ENCODE measurements around the gene CYP51A1. TPM values are rescaled to one million over a fixed set of nuclear protein-coding genes. Genes with fewer than 3 reads are reported as not detected.

The CYP51A1 gene
- polyA plus RNA-seq, 3 donors: 5.9 to 32.4 (median 27.4) TPM

DNA sequence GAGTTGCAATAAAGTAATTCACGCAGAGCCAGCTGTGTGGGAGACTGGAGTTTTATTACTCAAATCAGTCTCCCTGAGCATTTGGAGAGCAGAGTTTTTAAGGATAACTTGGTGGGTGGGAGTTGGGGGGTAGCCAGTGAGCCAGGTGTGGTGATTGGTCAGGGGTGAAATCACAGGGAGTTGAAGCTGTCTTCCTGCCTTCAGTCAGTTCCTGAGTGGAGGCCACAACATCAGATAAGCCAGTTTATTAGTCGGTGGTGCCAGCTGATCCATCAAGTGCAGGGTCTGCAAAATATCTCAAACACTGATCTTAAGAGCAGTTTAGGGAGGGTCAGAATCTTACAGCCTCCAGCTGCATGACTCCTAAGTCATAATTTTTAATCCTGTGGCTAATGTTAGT is 3.3 kb upstream of the CYP51A1 start:
- H3K4me3 Mint-ChIP-seq: no peak overlapping the region

DNA sequence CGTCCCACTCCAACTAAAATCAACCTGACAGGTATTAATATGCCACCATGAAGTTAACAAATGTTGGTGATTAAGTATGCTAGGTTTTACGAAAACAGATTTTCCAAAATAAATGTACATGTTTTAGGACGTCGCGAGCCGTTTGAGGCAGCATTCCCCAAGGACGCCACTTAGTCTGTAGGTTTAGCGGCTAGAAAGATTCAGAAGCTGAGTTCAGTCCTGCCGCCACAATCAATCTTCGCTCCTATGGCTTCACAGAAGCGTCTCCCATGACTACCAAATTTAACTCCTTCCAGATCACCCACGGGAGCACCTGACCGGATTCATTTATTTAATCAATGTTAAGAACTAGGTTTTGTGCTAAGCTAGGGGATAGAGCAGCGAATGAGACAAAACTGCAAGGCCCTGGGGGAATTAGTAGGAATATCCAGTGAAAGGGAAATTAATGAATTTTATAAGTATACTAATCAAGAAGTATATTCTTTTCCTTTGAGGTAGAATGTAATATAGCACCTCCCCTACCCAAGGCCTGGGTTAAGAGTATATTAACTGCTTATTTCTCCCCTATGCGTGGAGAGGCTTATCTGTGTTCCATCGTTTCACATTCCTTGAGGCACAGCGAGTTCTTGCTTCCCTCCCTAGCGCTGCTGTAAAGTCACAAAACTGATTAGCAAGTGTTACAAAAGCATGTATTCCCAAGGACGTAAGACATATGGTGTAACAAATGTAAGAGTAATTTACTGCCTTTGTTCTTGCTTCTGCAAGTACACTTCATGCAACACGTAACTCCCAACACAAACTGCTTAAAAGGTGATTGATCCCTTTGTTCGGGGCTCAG is 994 bp upstream of the CYP51A1 start:
- peaks cover 13% of the 10 kb centered on the region for H3K79me2 ChIP-seq (ENCODE audit: insufficient read depth, low read length)
- DNase-seq: no peak
- no peaks in the 10 kb centered on the region for H4K20me1 ChIP-seq (ENCODE audit: insufficient read depth, low read length)
- peaks cover 12 to 22% of the 10 kb centered on the region in 2 donors for H3K4me1 ChIP-seq (ENCODE audit: control insufficient read depth in 1 of 2, insufficient read depth in 2 of 2, low read length in 2 of 2)
- 14% methylated on average over 7 of the region's 21 CpGs for WGBS (ENCODE audit: insufficient coverage)
- H3K27me3 ChIP-seq (ENCODE audit: control insufficient read depth in 2 of 2, insufficient read depth in 2 of 2, low read length in 2 of 2): no peaks in the 10 kb centered on the region
- peaks cover 5 to 8% of the 10 kb centered on the region in 2 donors for H3K36me3 Mint-ChIP-seq
- peak overlapping the region; percentile 95 to 100 (median 100) for H3K27ac Mint-ChIP-seq
- intact Hi-C loops (cut with micrococcal nuclease): loop anchor here (10.0 kb wide), 2 partner anchors 110 to 310 kb away; partner anchors contain the start of genes ANKIB1 (in 2 of the 2), KRIT1 (in 2 of the 2) and GATAD1 (in 1 of the 2)
- peaks cover 0 to 8% (median 0%) of the 10 kb centered on the region in 7 donors for H3K9me3 Mint-ChIP-seq
- TF ChIP-seq, protein P1, sequence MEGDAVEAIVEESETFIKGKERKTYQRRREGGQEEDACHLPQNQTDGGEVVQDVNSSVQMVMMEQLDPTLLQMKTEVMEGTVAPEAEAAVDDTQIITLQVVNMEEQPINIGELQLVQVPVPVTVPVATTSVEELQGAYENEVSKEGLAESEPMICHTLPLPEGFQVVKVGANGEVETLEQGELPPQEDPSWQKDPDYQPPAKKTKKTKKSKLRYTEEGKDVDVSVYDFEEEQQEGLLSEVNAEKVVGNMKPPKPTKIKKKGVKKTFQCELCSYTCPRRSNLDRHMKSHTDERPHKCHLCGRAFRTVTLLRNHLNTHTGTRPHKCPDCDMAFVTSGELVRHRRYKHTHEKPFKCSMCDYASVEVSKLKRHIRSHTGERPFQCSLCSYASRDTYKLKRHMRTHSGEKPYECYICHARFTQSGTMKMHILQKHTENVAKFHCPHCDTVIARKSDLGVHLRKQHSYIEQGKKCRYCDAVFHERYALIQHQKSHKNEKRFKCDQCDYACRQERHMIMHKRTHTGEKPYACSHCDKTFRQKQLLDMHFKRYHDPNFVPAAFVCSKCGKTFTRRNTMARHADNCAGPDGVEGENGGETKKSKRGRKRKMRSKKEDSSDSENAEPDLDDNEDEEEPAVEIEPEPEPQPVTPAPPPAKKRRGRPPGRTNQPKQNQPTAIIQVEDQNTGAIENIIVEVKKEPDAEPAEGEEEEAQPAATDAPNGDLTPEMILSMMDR (IDR thresholded peaks at IDR 0.05): no peak
- peaks cover 0 to 8% (median 1%) of the 10 kb centered on the region in 3 donors for H3K27me3 Mint-ChIP-seq (ENCODE audit: low read depth in 3 of 3)
- H3K4me3 ChIP-seq (replicated peaks in 1 of 3; ENCODE audit: low read depth in 2 of 3, low read length in 3 of 3): peak overlapping the region; percentile 87 to 98 (median 90)
- H3K27ac ChIP-seq (ENCODE audit: low read depth in 1 of 2, low read length in 2 of 2): peak overlapping the region; percentile 86 to 93
- H3K4me2 ChIP-seq (replicated peaks; ENCODE audit: extremely low read depth, low read length, poor library complexity, severe bottlenecking): peak overlapping the region; percentile 85
- no peaks in the 10 kb centered on the region for H3K36me3 ChIP-seq (replicated peaks in 1 of 2; ENCODE audit: control insufficient read depth in 1 of 2, insufficient read depth in 2 of 2, low read length in 2 of 2)
- peak overlapping the region; percentile 81 for H3K9ac ChIP-seq (ENCODE audit: insufficient read depth, low read length, poor library complexity, severe bottlenecking)
- H3K4me1 Mint-ChIP-seq: peaks cover 23% of the 10 kb centered on the region
- H3K9me3 ChIP-seq (replicated peaks in 1 of 2; ENCODE audit: control insufficient read depth in 1 of 2, insufficient read depth in 1 of 2, low read length in 2 of 2): no peaks in the 10 kb centered on the region
- H3K4me3 Mint-ChIP-seq: peak overlapping the region; percentile 96 to 99
- peak overlapping the region; percentile 96 for H2AFZ ChIP-seq (ENCODE audit: insufficient read depth, low read depth, low read length, poor library complexity, severe bottlenecking)

More for the DNA sequence above, 3.3 kb upstream of the CYP51A1 start:
- intact Hi-C loops (cut with micrococcal nuclease): loop anchor here (10.0 kb wide), 2 partner anchors 107 to 307 kb away; partner anchors contain the start of genes ANKIB1 (in 2 of the 2), KRIT1 (in 2 of the 2) and GATAD1 (in 1 of the 2)
- H3K27ac Mint-ChIP-seq: peak overlapping the region in 1 of 7 donors; percentile 9
- H3K4me3 ChIP-seq (replicated peaks in 1 of 3; ENCODE audit: low read depth in 2 of 3, low read length in 3 of 3): no peak overlapping the region
- H3K4me1 Mint-ChIP-seq: peaks cover 16% of the 10 kb centered on the region
- no peaks in the 10 kb centered on the region for H3K9me3 ChIP-seq (replicated peaks in 1 of 2; ENCODE audit: control insufficient read depth in 1 of 2, insufficient read depth in 1 of 2, low read length in 2 of 2)
- H3K79me2 ChIP-seq (ENCODE audit: insufficient read depth, low read length): peaks cover 11% of the 10 kb centered on the region
- TF ChIP-seq, protein P1 (IDR thresholded peaks at IDR 0.05): no peak
- WGBS (ENCODE audit: insufficient coverage): 44% methylated on average over 2 of the region's 2 CpGs
- no peaks in the 10 kb centered on the region for H3K36me3 Mint-ChIP-seq
- H4K20me1 ChIP-seq (ENCODE audit: insufficient read depth, low read length): no peaks in the 10 kb centered on the region
- H3K27me3 ChIP-seq (ENCODE audit: control insufficient read depth in 2 of 2, insufficient read depth in 2 of 2, low read length in 2 of 2): no peaks in the 10 kb centered on the region
- H3K27ac ChIP-seq (ENCODE audit: low read depth in 1 of 2, low read length in 2 of 2): no peak overlapping the region
- H3K4me2 ChIP-seq (replicated peaks; ENCODE audit: extremely low read depth, low read length, poor library complexity, severe bottlenecking): no peak overlapping the region
- no peak overlapping the region for H3K9ac ChIP-seq (ENCODE audit: insufficient read depth, low read length, poor library complexity, severe bottlenecking)
- no peak for DNase-seq
- peaks cover 12 to 22% of the 10 kb centered on the region in 2 donors for H3K4me1 ChIP-seq (ENCODE audit: control insufficient read depth in 1 of 2, insufficient read depth in 2 of 2, low read length in 2 of 2)
- peak overlapping the region; percentile 17 for H2AFZ ChIP-seq (ENCODE audit: insufficient read depth, low read depth, low read length, poor library complexity, severe bottlenecking)
- H3K9me3 Mint-ChIP-seq: peaks cover 0 to 10% (median 0%) of the 10 kb centered on the region in 7 donors
- H3K36me3 ChIP-seq (replicated peaks in 1 of 2; ENCODE audit: control insufficient read depth in 1 of 2, insufficient read depth in 2 of 2, low read length in 2 of 2): no peaks in the 10 kb centered on the region
- H3K27me3 Mint-ChIP-seq (ENCODE audit: low read depth in 3 of 3): peaks cover 0 to 8% (median 1%) of the 10 kb centered on the region in 3 donors

Data from CD14-positive monocyte (primary cell).